A549 (cell line): ENCODE data around the gene CHPF2. TPM values are rescaled to one million over a fixed set of nuclear protein-coding genes. Genes with fewer than 3 reads are reported as not detected.
A peak's percentile ranks its signal among the peaks of the same experiment; 100 is the strongest.

Experiments used
- CBX2 ChIP-seq: fragments of 200-600 bp; sonication (generic); IDR thresholded peaks from 2 replicates; pipeline ENCODE4 v1.6.1; 2016; ENCODE audit warnings: low read depth, mild to moderate bottlenecking, borderline replicate concordance
- CBX8 ChIP-seq: fragments of 200-600 bp; sonication (generic); IDR thresholded peaks from 2 replicates; pipeline ENCODE4 v1.6.1; 2016
- EHMT2 ChIP-seq: fragments of 200-600 bp; sonication (generic); IDR thresholded peaks from 2 replicates; pipeline ENCODE4 v1.6.1; 2016; ENCODE audit warnings: antibody characterized with exemption, low read depth, mild to moderate bottlenecking, moderate library complexity
- FOSL2 ChIP-seq, 2 experiments: fragments of 450-650 bp in 1 of 2; fragments of >200 bp in 1 of 2; sonication (Bioruptor Twin) in 1 of 2; formaldehyde crosslinking; IDR thresholded peaks; 2 replicates each; pipeline versions ENCODE4 v1.5.0 to v1.6.1; 2016 to 2020; ENCODE audit warnings: mild to moderate bottlenecking in 1 of 2, moderate library complexity in 1 of 2
- FOXS1 ChIP-seq: fragments of 250-450 bp; sonication (Bioruptor Pico); IDR thresholded peaks from 2 replicates; pipeline ENCODE4 v1.5.0; 2020; ENCODE audit warnings: mild to moderate bottlenecking, moderate library complexity
- GATA3 ChIP-seq: IDR thresholded peaks from 2 replicates; pipeline ENCODE4 v1.6.1; 2012; ENCODE audit warnings: borderline replicate concordance
- HEYL ChIP-seq: fragments of 250-450 bp; sonication (Bioruptor Pico); IDR thresholded peaks from 2 replicates; pipeline ENCODE4 v1.8.0; 2021; ENCODE audit warnings: mild to moderate bottlenecking, moderate library complexity
- HOXB13 ChIP-seq: fragments of 250-450 bp; sonication (Bioruptor Pico); IDR thresholded peaks from 2 replicates; pipeline ENCODE4 v1.5.0; 2020; ENCODE audit warnings: low read depth, mild to moderate bottlenecking, moderate library complexity
- HOXB5 ChIP-seq: fragments of 250-450 bp; sonication (Bioruptor Pico); IDR thresholded peaks from 2 replicates; pipeline ENCODE4 v1.5.0; 2020; ENCODE audit warnings: mild to moderate bottlenecking, moderate library complexity
- JUNB ChIP-seq: fragments of >200 bp; sonication (Bioruptor Twin); formaldehyde crosslinking; IDR thresholded peaks from 2 replicates; pipeline ENCODE4 v1.6.1; 2016
- MAZ ChIP-seq: fragments of 150-350 bp; IDR thresholded peaks from 2 replicates; pipeline ENCODE4 v1.6.1; 2014; ENCODE audit warnings: antibody characterized with exemption, low read depth, low read length, borderline replicate concordance
- NFE2L2 ChIP-seq: fragments of 150-350 bp; conservative IDR thresholded peaks from 2 replicates; pipeline ENCODE4 v1.6.1; 2014; ENCODE audit warnings: low read length
- PBX3 ChIP-seq: IDR thresholded peaks from 2 replicates; pipeline ENCODE4 v1.6.1; 2012
- POLR2AphosphoS2 ChIP-seq: conservative IDR thresholded peaks from 2 replicates; pipeline ENCODE4 v1.6.1; 2012; ENCODE audit warnings: low read length, improper control_type of control experiment, inconsistent platforms
- RAD21 ChIP-seq, 2 experiments: fragments of >200 bp in 1 of 2; sonication (Bioruptor Twin) in 1 of 2; formaldehyde crosslinking in 1 of 2; IDR thresholded peaks in 1 of 2; conservative IDR thresholded peaks in 1 of 2; 2 replicates in 1 of 2; 3 replicates in 1 of 2; pipeline ENCODE4 v1.6.1; 2012 to 2018; ENCODE audit warnings: inconsistent platforms in 1 of 2
- RCOR1 ChIP-seq: fragments of 150-350 bp; IDR thresholded peaks from 2 replicates; pipeline ENCODE4 v1.6.1; 2014; ENCODE audit warnings: antibody characterized with exemption, low read length, low read depth
- RFX5 ChIP-seq: fragments of 450-650 bp; IDR thresholded peaks from 2 replicates; pipeline ENCODE4 v1.7.1; 2014; ENCODE audit warnings: antibody characterized with exemption, mild to moderate bottlenecking, moderate library complexity
- SMC3 ChIP-seq: fragments of >200 bp; sonication (Bioruptor Twin); formaldehyde crosslinking; IDR thresholded peaks from 3 replicates; pipeline ENCODE4 v1.6.1; 2018; ENCODE audit warnings: inconsistent platforms
- TP53 ChIP-seq: fragments of 250-450 bp; sonication (Bioruptor Pico); IDR thresholded peaks from 2 replicates; pipeline ENCODE4 v1.5.0; 2021; ENCODE audit warnings: mild to moderate bottlenecking, moderate library complexity
- ZFP36 ChIP-seq: fragments of 450-650 bp; IDR thresholded peaks from 2 replicates; pipeline ENCODE4 v1.6.1; 2014; ENCODE audit warnings: borderline replicate concordance; ENCODE audit not compliant: partially characterized antibody
- polyA plus RNA-seq, 4 experiments: library from polyadenylated mRNA; depleted of rRNA in 3 of 4; stranded (reverse); fragments of >200 nt; fragmentation: RNase III in 1 of 4; extraction: RNeasy Plus Mini Kit Qiagen cat#74134 plus additional on column Dnase treatment in 1 of 4; gene quantifications; 2 replicates in 3 of 4; 3 replicates in 1 of 4; pipeline ENCODE4 v1.2.3, GENCODE V29; 2011 to 2017
- TF ChIP-seq, protein P1 (sequence below): fragments of >200 bp; sonication (Bioruptor Twin); formaldehyde crosslinking; IDR thresholded peaks from 2 replicates; pipeline ENCODE4 v1.6.1; 2016
- TF ChIP-seq, protein P2 (sequence below): fragments of 250-450 bp; sonication (Bioruptor Pico); IDR thresholded peaks from 2 replicates; pipeline ENCODE4 v1.5.0; 2020; ENCODE audit warnings: low read depth, mild to moderate bottlenecking, moderate library complexity
- TF ChIP-seq, protein P3 (sequence below): fragments of 450-650 bp; IDR thresholded peaks from 2 replicates; pipeline ENCODE4 v1.6.1; 2014; ENCODE audit warnings: antibody characterized with exemption
- TF ChIP-seq, protein P4 (sequence below): fragments of >200 bp; sonication (Bioruptor Twin); formaldehyde crosslinking; IDR thresholded peaks from 3 replicates; pipeline ENCODE4 v1.5.1; 2016

Gene CHPF2
- polyA plus RNA-seq, 2 of the 4 experiments (the other 2 are of a cell fraction): 14.9 to 29.6 TPM

DNA sequence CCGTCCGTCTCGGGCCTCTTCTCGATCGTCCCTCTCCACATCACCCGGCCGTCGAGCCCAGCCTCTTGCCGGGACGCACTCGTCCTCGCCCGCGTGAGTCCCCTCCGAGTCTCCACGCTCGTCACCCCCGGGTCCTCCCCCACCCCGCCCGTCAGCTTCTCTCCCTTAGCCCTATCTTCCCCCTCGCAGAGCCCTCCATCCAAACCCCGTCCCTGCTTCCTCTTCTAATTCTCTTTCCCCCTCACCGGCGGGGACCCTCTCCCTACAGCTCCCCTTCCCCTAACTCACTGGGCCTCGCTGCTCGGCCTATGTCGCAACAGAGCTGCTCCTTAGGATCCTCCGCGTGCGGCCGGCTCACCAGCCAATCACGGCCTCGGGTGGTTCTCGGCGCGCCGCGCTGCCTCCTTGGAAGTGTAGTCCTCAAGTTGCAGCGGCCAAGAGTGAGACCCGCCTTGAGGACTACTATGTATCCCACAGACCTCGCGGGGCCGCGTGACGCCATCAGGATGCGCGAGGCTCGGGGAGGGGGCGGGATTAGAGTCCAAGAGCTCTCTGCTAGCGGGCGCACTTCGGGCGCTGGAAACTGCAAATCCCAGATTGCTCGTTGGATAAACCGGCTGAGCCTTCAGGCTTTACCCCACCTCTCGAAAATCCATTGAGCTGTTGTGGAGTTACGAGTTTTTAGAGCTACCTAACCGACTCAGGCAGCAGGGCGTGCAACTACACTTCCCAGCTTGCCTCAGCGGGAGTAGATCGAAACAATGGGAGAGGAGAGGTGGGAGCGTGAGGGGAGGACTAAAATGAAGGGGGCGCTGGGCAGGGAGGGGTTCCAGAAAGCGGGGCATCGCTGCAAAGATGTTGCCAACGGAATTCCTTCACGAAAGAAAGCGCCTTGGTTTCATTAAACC, 5.2 kb upstream of the CHPF2 start, which contains the start of gene ABCF2 (continued):
- TF ChIP-seq HEYL (CRISPR knock-in tag) (no peak), PBX3 (no peak), FOSL2 (IDR thresholded peaks at IDR 0.05) (no peak), FOSL2 (CRISPR knock-in tag; IDR thresholded peaks at IDR 0.05) (no peak), EHMT2 (no peak), FOXS1 (CRISPR knock-in tag) (no peak), MAZ (peak; percentile 78; the same call in 1 of the 2 replicates), POLR2AphosphoS2 (no peak), TP53 (CRISPR knock-in tag) (no peak), CBX8 (no peak), HOXB13 (CRISPR knock-in tag) (no peak), NFE2L2 (no peak), RCOR1 (no peak), ZFP36 (no peak), RFX5 (no peak), GATA3 (0 out of 2 replicates have a peak, but pooled peaks have one; percentile 21), HOXB5 (CRISPR knock-in tag) (no peak), CBX2 (no peak), SMC3 (no peak), RAD21 (conservative IDR thresholded peaks at IDR 0.05 in 1 of 2, IDR thresholded peaks at IDR 0.05 in 1 of 2) (no peak), JUNB (no peak)
- TF ChIP-seq, protein P1, sequence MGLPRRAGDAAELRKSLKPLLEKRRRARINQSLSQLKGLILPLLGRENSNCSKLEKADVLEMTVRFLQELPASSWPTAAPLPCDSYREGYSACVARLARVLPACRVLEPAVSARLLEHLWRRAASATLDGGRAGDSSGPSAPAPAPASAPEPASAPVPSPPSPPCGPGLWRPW: 0 out of 2 replicates have a peak, but pooled peaks have one; percentile 19
- TF ChIP-seq, protein P2, sequence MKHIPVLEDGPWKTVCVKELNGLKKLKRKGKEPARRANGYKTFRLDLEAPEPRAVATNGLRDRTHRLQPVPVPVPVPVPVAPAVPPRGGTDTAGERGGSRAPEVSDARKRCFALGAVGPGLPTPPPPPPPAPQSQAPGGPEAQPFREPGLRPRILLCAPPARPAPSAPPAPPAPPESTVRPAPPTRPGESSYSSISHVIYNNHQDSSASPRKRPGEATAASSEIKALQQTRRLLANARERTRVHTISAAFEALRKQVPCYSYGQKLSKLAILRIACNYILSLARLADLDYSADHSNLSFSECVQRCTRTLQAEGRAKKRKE (CRISPR knock-in tag): no peak
- TF ChIP-seq, protein P3, sequence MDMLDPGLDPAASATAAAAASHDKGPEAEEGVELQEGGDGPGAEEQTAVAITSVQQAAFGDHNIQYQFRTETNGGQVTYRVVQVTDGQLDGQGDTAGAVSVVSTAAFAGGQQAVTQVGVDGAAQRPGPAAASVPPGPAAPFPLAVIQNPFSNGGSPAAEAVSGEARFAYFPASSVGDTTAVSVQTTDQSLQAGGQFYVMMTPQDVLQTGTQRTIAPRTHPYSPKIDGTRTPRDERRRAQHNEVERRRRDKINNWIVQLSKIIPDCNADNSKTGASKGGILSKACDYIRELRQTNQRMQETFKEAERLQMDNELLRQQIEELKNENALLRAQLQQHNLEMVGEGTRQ: peak; percentile 53
- TF ChIP-seq, protein P4, sequence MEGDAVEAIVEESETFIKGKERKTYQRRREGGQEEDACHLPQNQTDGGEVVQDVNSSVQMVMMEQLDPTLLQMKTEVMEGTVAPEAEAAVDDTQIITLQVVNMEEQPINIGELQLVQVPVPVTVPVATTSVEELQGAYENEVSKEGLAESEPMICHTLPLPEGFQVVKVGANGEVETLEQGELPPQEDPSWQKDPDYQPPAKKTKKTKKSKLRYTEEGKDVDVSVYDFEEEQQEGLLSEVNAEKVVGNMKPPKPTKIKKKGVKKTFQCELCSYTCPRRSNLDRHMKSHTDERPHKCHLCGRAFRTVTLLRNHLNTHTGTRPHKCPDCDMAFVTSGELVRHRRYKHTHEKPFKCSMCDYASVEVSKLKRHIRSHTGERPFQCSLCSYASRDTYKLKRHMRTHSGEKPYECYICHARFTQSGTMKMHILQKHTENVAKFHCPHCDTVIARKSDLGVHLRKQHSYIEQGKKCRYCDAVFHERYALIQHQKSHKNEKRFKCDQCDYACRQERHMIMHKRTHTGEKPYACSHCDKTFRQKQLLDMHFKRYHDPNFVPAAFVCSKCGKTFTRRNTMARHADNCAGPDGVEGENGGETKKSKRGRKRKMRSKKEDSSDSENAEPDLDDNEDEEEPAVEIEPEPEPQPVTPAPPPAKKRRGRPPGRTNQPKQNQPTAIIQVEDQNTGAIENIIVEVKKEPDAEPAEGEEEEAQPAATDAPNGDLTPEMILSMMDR: no peak
- TF ChIP-seq, all 56 proteins: peak for 15
